HepG2 (cell line): ENCODE data around the gene SNX30. TPM values are rescaled to one million over a fixed set of nuclear protein-coding genes. Genes with fewer than 3 reads are reported as not detected.

Source experiments
- AKAP8 ChIP-seq: sonication (generic); formaldehyde crosslinking; IDR thresholded peaks from 2 replicates; pipeline ENCODE4 v1.5.1; 2020; ENCODE audit warnings: mild to moderate bottlenecking, missing genetic modification reagents
- ARNT ChIP-seq: fragments of 450-650 bp; IDR thresholded peaks from 2 replicates; pipeline ENCODE4 v1.6.1; 2017
- CREB1 ChIP-seq, 2 experiments: fragments of 450-650 bp in 1 of 2; IDR thresholded peaks; 2 replicates each; pipeline ENCODE4 v1.6.1; 2016 to 2017; ENCODE audit warnings: control low read depth in 1 of 2, mild to moderate bottlenecking in 1 of 2, missing compliant biosample characterization in 1 of 2, missing genetic modification characterization in 1 of 2
- FOXA3 ChIP-seq: IDR thresholded peaks from 2 replicates; pipeline ENCODE4 v1.6.1; 2016; ENCODE audit warnings: missing genetic modification reagents, missing compliant biosample characterization
- FOXC1 ChIP-seq: sonication (generic); formaldehyde crosslinking; IDR thresholded peaks from 2 replicates; pipeline ENCODE4 v1.8.0; 2022; ENCODE audit warnings: mild to moderate bottlenecking, missing genetic modification reagents, borderline replicate concordance
- KLF12 ChIP-seq: sonication (generic); formaldehyde crosslinking; IDR thresholded peaks from 2 replicates; pipeline ENCODE4 v1.4.0; 2020; ENCODE audit warnings: missing genetic modification reagents, borderline replicate concordance
- KMT2B ChIP-seq: IDR thresholded peaks from 2 replicates; pipeline ENCODE4 v1.6.1; 2016; ENCODE audit warnings: missing genetic modification reagents, missing compliant biosample characterization
- MED1 ChIP-seq: sonication (generic); formaldehyde crosslinking; IDR thresholded peaks from 2 replicates; pipeline ENCODE4 v1.4.0; 2020; ENCODE audit warnings: missing genetic modification reagents
- MXI1 ChIP-seq: IDR thresholded peaks from 3 replicates; pipeline ENCODE4 v1.6.1; 2012; ENCODE audit warnings: low read depth, low read length, inconsistent platforms, borderline replicate concordance
- NFKB2 ChIP-seq: sonication (generic); formaldehyde crosslinking; IDR thresholded peaks from 2 replicates; pipeline ENCODE4 v1.4.0; 2020; ENCODE audit warnings: missing genetic modification reagents, borderline replicate concordance
- SALL2 ChIP-seq: sonication (generic); formaldehyde crosslinking; IDR thresholded peaks from 2 replicates; pipeline ENCODE4 v1.8.1; 2023; ENCODE audit warnings: mild to moderate bottlenecking, missing genetic modification reagents, inconsistent platforms
- SIN3B ChIP-seq: fragments of 150-350 bp; IDR thresholded peaks from 2 replicates; pipeline ENCODE4 v1.6.1; 2014; ENCODE audit warnings: low read length
- SRY ChIP-seq: sonication (generic); formaldehyde crosslinking; IDR thresholded peaks from 2 replicates; pipeline ENCODE4 v1.8.0; 2022; ENCODE audit warnings: mild to moderate bottlenecking, missing genetic modification reagents
- TAF1 ChIP-seq: sonication (generic); formaldehyde crosslinking; IDR thresholded peaks from 2 replicates; pipeline ENCODE4 v1.4.0; 2020; ENCODE audit warnings: missing genetic modification reagents
- TFDP1 ChIP-seq: IDR thresholded peaks from 2 replicates; pipeline ENCODE4 v1.6.1; 2016; ENCODE audit warnings: missing compliant biosample characterization, missing genetic modification reagents, borderline replicate concordance
- TRAFD1 ChIP-seq: sonication (generic); formaldehyde crosslinking; IDR thresholded peaks from 2 replicates; pipeline ENCODE4 v1.5.1; 2020; ENCODE audit warnings: missing genetic modification reagents, mild to moderate bottlenecking, borderline replicate concordance
- ZMYM3 ChIP-seq: sonication (generic); formaldehyde crosslinking; IDR thresholded peaks from 2 replicates; pipeline ENCODE4 v1.5.1; 2020; ENCODE audit warnings: mild to moderate bottlenecking, missing genetic modification reagents
- ZNF143 ChIP-seq: sonication (generic); formaldehyde crosslinking; IDR thresholded peaks from 2 replicates; pipeline ENCODE4 v1.4.0; 2020; ENCODE audit warnings: missing genetic modification reagents
- ZNF280B ChIP-seq: sonication (generic); formaldehyde crosslinking; IDR thresholded peaks from 2 replicates; pipeline ENCODE4 v1.5.0; 2020; ENCODE audit warnings: missing genetic modification reagents, mild to moderate bottlenecking, borderline replicate concordance
- ZNF713 ChIP-seq: sonication (generic); formaldehyde crosslinking; IDR thresholded peaks from 2 replicates; pipeline ENCODE4 v1.4.0; 2020; ENCODE audit warnings: mild to moderate bottlenecking, missing genetic modification reagents
- ZNF776 ChIP-seq: sonication (generic); formaldehyde crosslinking; IDR thresholded peaks from 2 replicates; pipeline ENCODE4 v1.4.0; 2020; ENCODE audit warnings: mild to moderate bottlenecking, missing genetic modification reagents
- ZNF780A ChIP-seq: sonication (generic); formaldehyde crosslinking; IDR thresholded peaks from 2 replicates; pipeline ENCODE4 v1.8.0; 2022; ENCODE audit warnings: mild to moderate bottlenecking, missing genetic modification reagents, moderate library complexity
- ZNF788 ChIP-seq: sonication (generic); formaldehyde crosslinking; IDR thresholded peaks from 2 replicates; pipeline ENCODE4 v1.5.0; 2020; ENCODE audit warnings: mild to moderate bottlenecking, missing genetic modification reagents, borderline replicate concordance
- ZNF841 ChIP-seq: sonication (generic); formaldehyde crosslinking; IDR thresholded peaks from 2 replicates; pipeline ENCODE4 v1.8.1; 2023; ENCODE audit warnings: missing genetic modification reagents, borderline replicate concordance
- polyA plus RNA-seq, 8 experiments: library from polyadenylated mRNA; depleted of rRNA in 3 of 8; stranded (reverse) in 7 of 8; unstranded in 1 of 8; fragments of >200 nt; fragmentation: Illumina TruSeq in 4 of 8; extraction: Trizol in 4 of 8; gene quantifications; 2 replicates each; pipeline versions ENCODE4 v1.2.1 to v1.2.3, GENCODE V29; 2011 to 2016; ENCODE audit warnings: low read depth in 4 of 8, missing spikeins in 1 of 8, mixed read lengths in 1 of 8; ENCODE audit not compliant: insufficient read depth in 1 of 8
- total RNA-seq, 5 experiments: library from RNA; depleted of rRNA; stranded (reverse); fragments of >200 nt; fragmentation: Illumina TruSeq; extraction: Trizol; gene quantifications; 2 replicates each; pipeline ENCODE4 v1.2.3, GENCODE V29; 2016; ENCODE audit warnings: low read depth in 1 of 5

The SNX30 gene
- total and polyA plus RNA-seq, 2 of the 13 experiments (the other 11 are each of a cell fraction or from before 2014, with no cell fraction given) = 4.4 to 12.4 TPM

- TF ChIP-seq ZNF280B (CRISPR knock-in tag) (peak; percentile 35; the same call in 1 of the 2 replicates), NFKB2 (CRISPR knock-in tag) (no peak), MED1 (CRISPR knock-in tag) (0 out of 2 replicates have a peak, but pooled peaks have one; percentile 23), TRAFD1 (CRISPR knock-in tag) (no peak), ZNF788 (0 out of 2 replicates have a peak, but pooled peaks have one; percentile 25), CREB1 (IDR thresholded peaks at IDR 0.05) (no peak), CREB1 (CRISPR knock-in tag; IDR thresholded peaks at IDR 0.05) (no peak), ZNF841 (CRISPR knock-in tag) (no peak), ZNF713 (no peak), ZMYM3 (CRISPR knock-in tag) (0 out of 2 replicates have a peak, but pooled peaks have one; percentile 24), TFDP1 (CRISPR knock-in tag) (peak; percentile 52; the same call in 1 of the 2 replicates), KLF12 (CRISPR knock-in tag) (no peak), FOXC1 (CRISPR knock-in tag) (peak; percentile 81; the same call in 1 of the 2 replicates), ZNF143 (CRISPR knock-in tag) (no peak; the same call in 1 of the 2 replicates), ZNF780A (CRISPR knock-in tag) (no peak), SRY (peak; percentile 63; the same call in 1 of the 2 replicates), ARNT (no peak), ZNF776 (no peak), MXI1 (peak; percentile 57; the same call in 2 of the 3 replicates), KMT2B (CRISPR knock-in tag) (peak; percentile 44), SALL2 (CRISPR knock-in tag) (no peak), FOXA3 (CRISPR knock-in tag) (no peak), SIN3B (0 out of 2 replicates have a peak, but pooled peaks have one; percentile 33), TAF1 (CRISPR knock-in tag) (0 out of 2 replicates have a peak, but pooled peaks have one; percentile 51), AKAP8 (CRISPR knock-in tag) (peak; percentile 79)
Observed at GRCh38 chr9:112751056-112751795, 666 bp downstream of the SNX30 start (continued).
